ENCODE measurements around the gene CHMP2A. TPM values are rescaled to one million over a fixed set of nuclear protein-coding genes. Genes with fewer than 3 reads are reported as not detected.

CHMP2A gene
- total and polyA plus RNA-seq, 2 of the 13 experiments (the other 11 are each of a cell fraction or from before 2014, with no cell fraction given): 49.7 to 55.0 TPM

DNA sequence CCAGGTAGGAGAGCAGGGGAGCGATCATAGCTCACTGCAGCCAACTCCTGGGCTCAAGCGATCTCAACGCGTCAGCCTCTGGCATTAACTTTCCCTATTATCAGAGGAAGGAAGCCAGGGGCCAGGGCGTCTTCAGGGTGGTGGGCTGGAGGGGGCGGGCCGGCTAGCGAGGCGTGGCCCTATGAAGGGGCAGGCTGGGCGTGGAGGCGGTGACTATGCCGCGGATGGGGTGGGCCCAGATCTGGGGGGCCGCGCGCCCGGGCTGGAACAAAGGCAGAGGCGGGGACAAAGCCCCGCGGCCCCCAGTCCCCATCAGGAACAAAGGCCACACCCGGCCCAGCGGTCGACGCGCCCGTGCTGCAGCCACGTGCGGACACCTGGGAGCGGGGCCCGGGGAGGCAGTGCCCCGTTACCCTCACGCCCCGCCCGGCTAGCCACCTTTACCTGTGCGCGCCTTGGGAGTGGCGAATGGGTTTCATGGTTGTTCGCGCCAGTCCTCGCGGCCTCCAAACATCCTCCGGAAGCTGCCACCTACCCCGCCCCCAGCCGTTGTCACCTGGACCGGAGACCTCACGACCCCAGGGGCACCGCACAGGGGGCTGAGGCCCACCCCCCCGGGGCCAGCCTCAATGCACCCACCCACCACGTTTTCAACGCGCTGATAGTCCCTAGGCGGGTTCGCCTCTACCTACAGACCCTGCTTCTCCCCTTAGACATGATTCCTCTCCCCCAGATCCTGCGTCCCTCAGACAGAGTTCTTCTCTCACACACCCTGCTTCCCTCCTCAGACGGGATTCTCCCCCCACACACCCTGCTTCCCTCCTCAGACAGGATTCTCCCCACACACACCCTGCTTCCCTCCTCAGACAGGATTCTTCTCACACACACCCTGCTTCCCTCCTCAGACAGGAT lies 16.4 kb downstream of the CHMP2A start (continued):
- TF ChIP-seq, protein P1, sequence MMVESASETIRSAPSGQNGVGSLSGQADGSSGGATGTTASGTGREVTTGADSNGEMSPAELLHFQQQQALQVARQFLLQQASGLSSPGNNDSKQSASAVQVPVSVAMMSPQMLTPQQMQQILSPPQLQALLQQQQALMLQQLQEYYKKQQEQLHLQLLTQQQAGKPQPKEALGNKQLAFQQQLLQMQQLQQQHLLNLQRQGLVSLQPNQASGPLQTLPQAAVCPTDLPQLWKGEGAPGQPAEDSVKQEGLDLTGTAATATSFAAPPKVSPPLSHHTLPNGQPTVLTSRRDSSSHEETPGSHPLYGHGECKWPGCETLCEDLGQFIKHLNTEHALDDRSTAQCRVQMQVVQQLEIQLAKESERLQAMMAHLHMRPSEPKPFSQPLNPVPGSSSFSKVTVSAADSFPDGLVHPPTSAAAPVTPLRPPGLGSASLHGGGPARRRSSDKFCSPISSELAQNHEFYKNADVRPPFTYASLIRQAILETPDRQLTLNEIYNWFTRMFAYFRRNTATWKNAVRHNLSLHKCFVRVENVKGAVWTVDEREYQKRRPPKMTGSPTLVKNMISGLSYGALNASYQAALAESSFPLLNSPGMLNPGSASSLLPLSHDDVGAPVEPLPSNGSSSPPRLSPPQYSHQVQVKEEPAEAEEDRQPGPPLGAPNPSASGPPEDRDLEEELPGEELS (CRISPR knock-in tag; IDR thresholded peaks at IDR 0.05): no peak
- TF ChIP-seq SALL1 (CRISPR knock-in tag; IDR thresholded peaks at IDR 0.05): peak; percentile 10; the same call in 1 of the 2 replicates
- TF ChIP-seq, protein P2, sequence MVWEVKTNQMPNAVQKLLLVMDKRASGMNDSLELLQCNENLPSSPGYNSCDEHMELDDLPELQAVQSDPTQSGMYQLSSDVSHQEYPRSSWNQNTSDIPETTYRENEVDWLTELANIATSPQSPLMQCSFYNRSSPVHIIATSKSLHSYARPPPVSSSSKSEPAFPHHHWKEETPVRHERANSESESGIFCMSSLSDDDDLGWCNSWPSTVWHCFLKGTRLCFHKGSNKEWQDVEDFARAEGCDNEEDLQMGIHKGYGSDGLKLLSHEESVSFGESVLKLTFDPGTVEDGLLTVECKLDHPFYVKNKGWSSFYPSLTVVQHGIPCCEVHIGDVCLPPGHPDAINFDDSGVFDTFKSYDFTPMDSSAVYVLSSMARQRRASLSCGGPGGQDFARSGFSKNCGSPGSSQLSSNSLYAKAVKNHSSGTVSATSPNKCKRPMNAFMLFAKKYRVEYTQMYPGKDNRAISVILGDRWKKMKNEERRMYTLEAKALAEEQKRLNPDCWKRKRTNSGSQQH (CRISPR knock-in tag; IDR thresholded peaks at IDR 0.05; ENCODE audit: low read depth): 0 out of 2 replicates have a peak, but pooled peaks have one; percentile 31
- no peak for TF ChIP-seq ZFYVE20 (CRISPR knock-in tag; IDR thresholded peaks at IDR 0.05; ENCODE audit: borderline replicate concordance, low read depth)
- TF ChIP-seq, protein P3, sequence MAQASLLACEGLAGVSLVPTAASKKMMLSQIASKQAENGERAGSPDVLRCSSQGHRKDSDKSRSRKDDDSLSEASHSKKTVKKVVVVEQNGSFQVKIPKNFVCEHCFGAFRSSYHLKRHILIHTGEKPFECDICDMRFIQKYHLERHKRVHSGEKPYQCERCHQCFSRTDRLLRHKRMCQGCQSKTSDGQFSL (CRISPR knock-in tag; IDR thresholded peaks at IDR 0.05): no peak
- TF ChIP-seq, protein P4, sequence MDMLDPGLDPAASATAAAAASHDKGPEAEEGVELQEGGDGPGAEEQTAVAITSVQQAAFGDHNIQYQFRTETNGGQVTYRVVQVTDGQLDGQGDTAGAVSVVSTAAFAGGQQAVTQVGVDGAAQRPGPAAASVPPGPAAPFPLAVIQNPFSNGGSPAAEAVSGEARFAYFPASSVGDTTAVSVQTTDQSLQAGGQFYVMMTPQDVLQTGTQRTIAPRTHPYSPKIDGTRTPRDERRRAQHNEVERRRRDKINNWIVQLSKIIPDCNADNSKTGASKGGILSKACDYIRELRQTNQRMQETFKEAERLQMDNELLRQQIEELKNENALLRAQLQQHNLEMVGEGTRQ (IDR thresholded peaks at IDR 0.05; ENCODE audit: low read depth, low read length): no peak
- TF ChIP-seq, protein P4 (CRISPR knock-in tag; IDR thresholded peaks at IDR 0.05; ENCODE audit: borderline replicate concordance): no peak
- TF ChIP-seq ZKSCAN1 (IDR thresholded peaks at IDR 0.05; ENCODE audit: low read length): no peak
- TF ChIP-seq, protein P5, sequence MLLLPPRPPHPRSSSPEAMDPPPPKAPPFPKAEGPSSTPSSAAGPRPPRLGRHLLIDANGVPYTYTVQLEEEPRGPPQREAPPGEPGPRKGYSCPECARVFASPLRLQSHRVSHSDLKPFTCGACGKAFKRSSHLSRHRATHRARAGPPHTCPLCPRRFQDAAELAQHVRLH (CRISPR knock-in tag; IDR thresholded peaks at IDR 0.05; ENCODE audit: borderline replicate concordance, low read depth): no peak
- TF ChIP-seq ZNF790 (CRISPR knock-in tag; IDR thresholded peaks at IDR 0.05; ENCODE audit: borderline replicate concordance): no peak
- no peak for TF ChIP-seq CREB1 (IDR thresholded peaks at IDR 0.05)
- TF ChIP-seq CREB1 (CRISPR knock-in tag; IDR thresholded peaks at IDR 0.05): no peak
- no peak for TF ChIP-seq ZNF772 (CRISPR knock-in tag; IDR thresholded peaks at IDR 0.05)
- TF ChIP-seq RORA (CRISPR knock-in tag; IDR thresholded peaks at IDR 0.05): no peak
- no peak for TF ChIP-seq ZNF180 (CRISPR knock-in tag; IDR thresholded peaks at IDR 0.05; ENCODE audit: borderline replicate concordance, low read depth)
- no peak for TF ChIP-seq MAFG (CRISPR knock-in tag; IDR thresholded peaks at IDR 0.05)
- TF ChIP-seq RARG (CRISPR knock-in tag; IDR thresholded peaks at IDR 0.05; ENCODE audit: low read depth): no peak
- TF ChIP-seq, protein P6, sequence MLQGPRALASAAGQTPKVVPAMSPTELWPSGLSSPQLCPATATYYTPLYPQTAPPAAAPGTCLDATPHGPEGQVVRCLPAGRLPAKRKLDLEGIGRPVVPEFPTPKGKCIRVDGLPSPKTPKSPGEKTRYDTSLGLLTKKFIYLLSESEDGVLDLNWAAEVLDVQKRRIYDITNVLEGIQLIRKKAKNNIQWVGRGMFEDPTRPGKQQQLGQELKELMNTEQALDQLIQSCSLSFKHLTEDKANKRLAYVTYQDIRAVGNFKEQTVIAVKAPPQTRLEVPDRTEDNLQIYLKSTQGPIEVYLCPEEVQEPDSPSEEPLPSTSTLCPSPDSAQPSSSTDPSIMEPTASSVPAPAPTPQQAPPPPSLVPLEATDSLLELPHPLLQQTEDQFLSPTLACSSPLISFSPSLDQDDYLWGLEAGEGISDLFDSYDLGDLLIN (CRISPR knock-in tag; IDR thresholded peaks at IDR 0.05; ENCODE audit: borderline replicate concordance): no peak
- TF ChIP-seq NFE2L1 (CRISPR knock-in tag; IDR thresholded peaks at IDR 0.05; ENCODE audit: borderline replicate concordance): no peak
- no peak for TF ChIP-seq THYN1 (CRISPR knock-in tag; IDR thresholded peaks at IDR 0.05; ENCODE audit: borderline replicate concordance, low read depth)
